Ramos (cell line): ENCODE results near the gene CHD9.
"Not testable (repeated sequence)": the region's sequence is repeated elsewhere in the genome, so short reads cannot be mapped to it uniquely, and the experiment has no call there.

ENCODE experiments used
- in situ Hi-C: fragments of 300-500 bp; cut with MboI; formaldehyde crosslinking; loops from one replicate; pipeline ENCODE4 v1.14.3; 2022; ENCODE audit warnings: low sequenced_read_pairs; ENCODE audit not compliant: unreplicated experiment

Gene CHD9

GRCh38 chr16:53234836-53235235 lies 180.0 kb downstream of the CHD9 start:
- in situ Hi-C loops = no loop called here

GRCh38 chr16:53235851-53236250 lies 181.1 kb downstream of the CHD9 start:
- in situ Hi-C loops = no loop called here

GRCh38 chr16:53249331-53249730 lies 194.5 kb downstream of the CHD9 start:
- in situ Hi-C loops = no loop called here

GRCh38 chr16:53257001-53257400 lies 202.2 kb downstream of the CHD9 start:
- in situ Hi-C loops = no loop called here

- in situ Hi-C loops = no loop called here
Observed at GRCh38 chr16:53258809-53259208, 204.0 kb downstream of the CHD9 start.

- in situ Hi-C loops = no loop called here
Observed at GRCh38 chr16:53261276-53261675, 206.5 kb downstream of the CHD9 start.

- in situ Hi-C loops = no loop called here
Observed at GRCh38 chr16:53262645-53263044, 207.9 kb downstream of the CHD9 start.

- in situ Hi-C loops = no loop called here
Observed at GRCh38 chr16:53266156-53266555, 211.4 kb downstream of the CHD9 start.

- in situ Hi-C loops = not testable (repeated sequence)
Observed at GRCh38 chr16:53278498-53278897, 223.7 kb downstream of the CHD9 start.

GRCh38 chr16:53281280-53281679 lies 226.5 kb downstream of the CHD9 start:
- in situ Hi-C loops = no loop called here

- in situ Hi-C loops = no loop called here
Observed at GRCh38 chr16:53281859-53282258, 227.1 kb downstream of the CHD9 start.

- in situ Hi-C loops = no loop called here
Observed at GRCh38 chr16:53282328-53282727, 227.5 kb downstream of the CHD9 start.

GRCh38 chr16:53282975-53283946 lies 228.5 kb downstream of the CHD9 start:
- in situ Hi-C loops = no loop called here

- in situ Hi-C loops = no loop called here
Observed at GRCh38 chr16:53285236-53285635, 230.4 kb downstream of the CHD9 start.

GRCh38 chr16:53290520-53290919 lies 235.7 kb downstream of the CHD9 start:
- in situ Hi-C loops = no loop called here

- in situ Hi-C loops = no loop called here
Observed at GRCh38 chr16:53291757-53292392, 237.1 kb downstream of the CHD9 start.

- in situ Hi-C loops = no loop called here
Observed at GRCh38 chr16:53297477-53297876, 242.7 kb downstream of the CHD9 start.

- in situ Hi-C loops = no loop called here
Observed at GRCh38 chr16:53304334-53304733, 249.5 kb downstream of the CHD9 start.

- in situ Hi-C loops = no loop called here
Observed at GRCh38 chr16:53305743-53306142, 251.0 kb downstream of the CHD9 start.

- in situ Hi-C loops = no loop called here
Observed at GRCh38 chr16:53309457-53309856, 254.7 kb downstream of the CHD9 start.

GRCh38 chr16:53320992-53321391 lies 266.2 kb downstream of the CHD9 start:
- in situ Hi-C loops = no loop called here
